Measurements from ENCODE around the gene BAIAP3.

DNA sequence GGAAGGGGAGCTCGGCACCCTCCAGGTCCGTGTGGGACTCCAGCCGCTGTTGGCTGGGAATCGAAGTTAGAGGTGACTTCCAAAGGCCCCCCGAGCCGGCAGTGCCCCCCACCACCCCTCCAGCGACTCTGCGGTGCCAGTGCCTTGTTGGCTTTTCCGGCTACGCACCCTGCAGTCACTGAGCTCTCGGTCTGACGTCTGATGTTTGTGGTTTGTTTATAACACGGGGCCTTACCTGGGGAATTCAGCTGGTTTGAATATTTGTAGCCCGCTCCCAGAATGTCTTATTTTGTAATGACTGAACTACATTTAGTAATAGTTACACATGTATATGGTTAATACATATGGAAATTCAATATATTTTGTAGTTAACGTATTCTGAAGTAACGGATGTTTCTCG, 7.1 kb upstream of the BAIAP3 start:
- TF ChIP-seq EZH2 (IDR thresholded peaks at IDR 0.05; ENCODE audit: insufficient read depth, poor library complexity, severe bottlenecking) (no peak), EZH2phosphoT487 (IDR thresholded peaks at IDR 0.05; ENCODE audit: insufficient read depth, low read depth) (no peak)
